ENCODE results near the gene EXOC6B. TPM values are rescaled to one million over a fixed set of nuclear protein-coding genes. Genes with fewer than 3 reads are reported as not detected.
A peak's percentile ranks its signal among the peaks of the same experiment; 100 is the strongest.

The EXOC6B gene
- total and polyA plus RNA-seq, 10 of the 15 experiments (the other 5 are each of a cell fraction or from before 2014, with no cell fraction given), result 0.23 to 2.2 (median 1.2) TPM

- TF ChIP-seq EED (IDR thresholded peaks at IDR 0.05; ENCODE audit: low read depth) (no peak), ZBED1 (IDR thresholded peaks at IDR 0.05; ENCODE audit: borderline replicate concordance) (no peak), RFX5 (IDR thresholded peaks at IDR 0.05; ENCODE audit: low read depth, low read length) (no peak), TCF12 (IDR thresholded peaks at IDR 0.05; ENCODE audit: low read depth, low read length) (no peak), STAT1 (conservative IDR thresholded peaks at IDR 0.05) (no peak), MEF2A (IDR thresholded peaks at IDR 0.05; ENCODE audit: insufficient read depth, low read depth, low read length) (no peak), E2F4 (IDR thresholded peaks at IDR 0.05; ENCODE audit: low read depth, low read length) (no peak), USF1 (IDR thresholded peaks at IDR 0.05; ENCODE audit: borderline replicate concordance, extremely low read length, insufficient read depth, low read depth, low read length) (no peak), GATAD2B (conservative IDR thresholded peaks at IDR 0.05; ENCODE audit: low read depth) (no peak), GABPA (IDR thresholded peaks at IDR 0.05; ENCODE audit: low read depth) (no peak), CHD1 (IDR thresholded peaks at IDR 0.05; ENCODE audit: low read depth, low read length) (no peak)
- RAD21 ChIA-PET (ENCODE audit: unreplicated experiment), result interaction anchor here (0.6 to 1.0 kb wide), 2 partner anchors 36 to 69 kb away, joined by 3 to 4 read pairs; no protein-coding TSS in a partner anchor
- SMC1A ChIA-PET (ENCODE audit: uncharacterized antibody, unreplicated experiment), result interaction anchor here (1.1 to 1.2 kb wide), 2 partner anchors 12 to 43 kb away, joined by 3 read pairs; no protein-coding TSS in a partner anchor
- no peaks in the 10 kb centered on the region; the same call in 1 of the 2 replicates for H3K4me1 ChIP-seq (ENCODE audit: control insufficient read depth, insufficient read depth, low read length)
- no TSS peak for BruUV-seq (replicated peaks)
- DNase-seq (ENCODE audit: low read depth, low spot score), result no peak
- no peaks in the 10 kb centered on the region for H3K36me3 ChIP-seq (ENCODE audit: control insufficient read depth in 2 of 2, insufficient read depth in 2 of 2, low read length in 1 of 2)
- no peak overlapping the region for H2AFZ ChIP-seq (ENCODE audit: control insufficient read depth, low read depth, low read length)
- WGBS (ENCODE audit: insufficient coverage, insufficient replicate concordance, low lambda C conversion rate, missing lambda C conversion rate), result 66% methylated on average over 4 of the region's 4 CpGs
- H3K9me3 ChIP-seq (replicated peaks; ENCODE audit: control insufficient read depth, insufficient read depth, low read length), result no peaks in the 10 kb centered on the region
- H3K9ac ChIP-seq (ENCODE audit: control insufficient read depth, insufficient read depth, low read length), result no peak overlapping the region
- H4K20me1 ChIP-seq (ENCODE audit: control insufficient read depth, insufficient read depth), result no peaks in the 10 kb centered on the region
- no peak for FAIRE-seq
- POLR2A ChIA-PET, result no interaction called here
- H3K4me2 ChIP-seq (ENCODE audit: control insufficient read depth, insufficient read depth), result peak overlapping the region; percentile 73
- CTCF ChIA-PET, result no interaction called here
- peak; percentile 13 for ATAC-seq
- H3K27me3 ChIP-seq (replicated peaks in 1 of 2; ENCODE audit: control insufficient read depth in 2 of 2, insufficient read depth in 2 of 2, low read length in 1 of 2), result no peaks in the 10 kb centered on the region
- intact Hi-C loops (cut with micrococcal nuclease; ENCODE audit: unreplicated experiment), result no loop called here
- no peak overlapping the region for H3K4me3 ChIP-seq
- in situ Hi-C loops (cut with MboI), result no loop called here
- H3K27ac ChIP-seq (ENCODE audit: control insufficient read depth, insufficient read depth), result no peak overlapping the region
- no peaks in the 10 kb centered on the region for H3K79me2 ChIP-seq (ENCODE audit: control insufficient read depth, insufficient read depth, low read length)
Observed at GRCh38 chr2:72824224-72824842, 1.5 kb downstream of the EXOC6B start.

Measured in GM12878 (cell line).